Measurements from ENCODE around the gene GSTA2.
"Not testable (repeated sequence)": the region's sequence is repeated elsewhere in the genome, so short reads cannot be mapped to it uniquely, and the experiment has no call there.

The GSTA2 gene

DNA sequence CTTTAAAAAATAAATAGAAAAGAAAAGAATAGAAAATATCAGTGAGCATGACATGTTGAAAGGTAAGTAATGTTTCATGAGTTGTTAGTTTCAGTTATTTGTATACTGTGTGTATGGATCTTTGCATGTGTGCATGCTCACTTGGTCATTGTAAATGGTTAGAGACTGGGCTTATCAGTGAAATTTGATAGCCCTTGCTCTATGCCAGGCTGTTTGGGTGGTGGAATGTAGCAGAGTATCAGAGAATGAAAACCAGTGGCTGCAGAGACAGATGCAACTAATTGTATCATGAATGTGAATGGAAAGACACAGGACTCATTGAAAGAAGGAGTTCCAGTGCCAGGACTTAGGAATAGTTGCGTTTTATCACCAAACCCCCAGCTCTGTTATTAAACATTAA lies 4.2 kb downstream of the GSTA2 start:
- DNase-seq, result no peak

DNA sequence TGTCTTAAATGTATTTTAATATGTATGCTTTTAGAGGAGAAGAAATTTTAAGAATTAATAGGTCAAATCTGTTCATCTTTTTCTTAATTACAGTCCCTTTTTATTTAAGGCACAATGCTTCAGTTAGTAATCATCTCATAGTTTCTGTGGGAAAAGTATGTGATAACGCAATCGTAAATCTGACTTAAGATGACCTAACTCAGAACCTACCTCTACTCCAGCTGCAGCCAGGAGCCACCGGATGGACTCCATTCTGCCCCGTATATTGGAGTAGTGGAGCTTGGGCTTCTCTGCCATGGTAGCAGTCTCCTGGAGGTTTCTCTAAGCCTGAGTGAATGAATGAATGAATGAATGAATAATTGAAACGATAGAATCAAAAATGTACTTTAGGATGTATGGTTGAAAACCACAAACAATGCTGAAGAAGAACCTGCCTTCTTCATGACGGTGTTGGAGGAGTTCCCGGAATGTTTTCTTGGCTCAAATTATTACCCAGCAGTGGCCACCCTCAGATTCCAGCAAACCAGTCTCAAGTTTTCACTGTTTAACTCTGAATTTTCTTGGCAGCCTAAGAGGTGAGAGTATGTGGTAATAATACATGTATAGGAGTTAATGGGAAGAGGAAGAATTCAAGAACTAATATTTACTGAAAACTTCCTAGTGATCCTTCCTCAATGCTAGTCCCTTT lies 5.5 kb downstream of the GSTA2 start:
- not testable (repeated sequence) for DNase-seq

- DNase-seq, result no peak
Measured at GRCh38 chr6:52754443-52754842, 8.8 kb downstream of the GSTA2 start.

DNA sequence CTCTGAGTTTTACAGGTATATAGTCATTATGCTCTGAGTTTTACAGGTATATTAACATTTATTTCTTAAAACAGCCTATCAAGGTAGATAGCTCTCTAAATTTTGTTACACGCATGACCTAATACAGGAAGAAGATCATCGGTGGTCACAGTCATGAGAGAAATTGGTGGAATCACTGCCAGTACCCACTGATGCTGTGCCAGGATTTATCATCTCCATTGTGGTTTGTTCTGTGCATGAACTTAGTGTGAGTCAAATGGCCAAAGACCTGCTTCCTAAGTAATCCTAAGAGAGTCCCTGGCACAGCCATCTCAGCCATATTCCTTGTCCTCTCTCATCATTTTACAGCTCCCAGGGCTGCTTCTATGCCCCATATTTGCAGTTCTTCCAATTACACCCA lies 10.1 kb downstream of the GSTA2 start:
- not testable (repeated sequence) for DNase-seq

- no peak for DNase-seq
Measured at GRCh38 chr6:52752310-52752709, 11.0 kb downstream of the GSTA2 start.

DNA sequence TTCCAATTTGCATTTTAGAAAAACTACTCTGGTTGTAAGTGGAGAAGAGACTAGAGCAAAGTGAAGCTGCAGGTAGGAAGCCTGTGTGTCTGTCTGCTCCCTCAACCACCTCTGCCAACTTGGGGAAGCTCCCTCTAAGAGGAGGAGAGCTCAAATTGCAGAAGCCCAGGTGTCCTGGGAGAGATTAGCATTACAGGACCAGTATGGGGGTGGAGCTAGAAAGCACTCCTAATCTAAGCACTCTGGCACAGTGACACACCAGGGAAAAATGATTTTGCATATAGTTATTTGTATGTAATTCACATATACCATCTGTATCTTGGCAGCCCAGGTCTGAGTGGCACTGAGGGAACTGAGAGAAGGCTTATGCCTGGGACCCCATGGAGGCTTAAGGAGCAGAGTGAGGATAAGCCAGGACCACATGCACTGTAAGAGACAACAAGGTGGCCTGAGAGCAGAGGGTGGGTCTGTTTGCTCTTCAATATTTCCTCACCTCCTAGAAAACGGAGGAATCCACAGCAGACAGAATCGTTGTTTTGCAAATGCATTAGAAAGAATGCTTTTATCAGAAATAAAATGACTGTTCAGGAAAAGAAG lies 13.6 kb downstream of the GSTA2 start:
- DNase-seq, result no peak

- DNase-seq, result not testable (repeated sequence)
Measured at GRCh38 chr6:52747301-52747700, 16.0 kb downstream of the GSTA2 start.

- no peak for DNase-seq
Measured at GRCh38 chr6:52746213-52746612, 17.1 kb downstream of the GSTA2 start.

DNA sequence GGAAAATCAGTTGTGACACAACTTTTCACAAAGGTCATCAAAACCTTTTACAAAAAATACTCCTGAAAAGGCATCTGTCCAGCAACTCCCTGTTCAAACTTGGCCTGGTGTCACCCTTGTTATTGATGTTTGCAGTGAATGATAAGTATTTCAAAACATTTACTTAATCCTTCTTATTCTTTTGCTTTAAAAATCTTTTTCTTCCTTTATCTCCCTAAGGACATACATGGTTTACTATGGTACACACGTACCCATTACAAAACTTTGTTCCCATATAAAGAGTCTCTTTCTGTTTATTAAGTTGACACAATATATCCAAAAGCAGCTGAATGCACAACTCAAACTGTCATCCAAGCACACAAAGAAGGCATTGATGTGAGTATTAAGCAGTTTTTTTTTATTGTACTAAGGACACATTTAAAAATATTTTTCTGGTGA lies 17.5 kb downstream of the GSTA2 start:
- no peak for DNase-seq

DNA sequence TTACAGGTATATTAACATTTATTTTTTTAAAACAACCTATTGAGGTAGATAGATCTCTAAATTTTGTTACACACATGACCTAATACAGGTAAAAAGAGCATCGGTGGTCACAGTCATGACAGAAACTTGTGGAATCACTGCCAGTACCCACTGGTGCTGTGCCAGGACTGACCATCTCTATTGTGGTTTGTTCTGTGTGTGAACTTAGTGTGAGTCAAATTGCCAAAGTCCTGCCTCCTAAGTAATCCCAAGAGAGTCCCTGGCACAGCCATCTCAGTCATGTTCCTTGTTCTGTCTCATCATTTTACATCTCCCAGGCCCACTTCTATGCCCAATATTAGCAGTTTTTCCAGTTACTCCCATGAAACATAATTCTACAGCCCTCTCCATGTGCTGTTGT lies 21.4 kb downstream of the GSTA2 start:
- no peak for DNase-seq

GRCh38 chr6:52739627-52740026 lies 23.6 kb downstream of the GSTA2 start:
- DNase-seq, result no peak

- DNase-seq, result no peak
Measured at GRCh38 chr6:52739134-52739533, 24.1 kb downstream of the GSTA2 start.

- no peak for DNase-seq
Measured at GRCh38 chr6:52736145-52736544, 27.1 kb downstream of the GSTA2 start.

- no peak for DNase-seq
Measured at GRCh38 chr6:52735071-52735470, 28.2 kb downstream of the GSTA2 start.

DNA sequence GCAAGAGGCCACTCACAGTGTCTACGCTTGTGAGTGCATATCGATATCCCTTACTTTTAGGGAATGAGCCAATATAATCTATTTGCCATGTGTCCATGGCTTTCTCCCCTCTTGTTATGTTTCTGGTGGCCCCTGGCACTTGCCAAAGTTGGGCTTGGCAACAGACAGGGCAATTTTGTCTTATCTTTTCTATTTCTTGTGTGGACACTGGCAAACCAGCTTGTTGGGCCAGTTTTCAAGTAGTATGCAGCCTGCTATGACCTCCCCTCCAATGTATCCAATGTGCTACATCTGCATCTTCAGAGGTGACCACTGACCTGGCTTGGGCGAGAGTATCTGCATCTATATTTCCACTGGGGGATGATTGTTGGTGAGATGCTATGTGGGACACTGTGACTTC lies 29.2 kb downstream of the GSTA2 start:
- no peak for DNase-seq

DNA sequence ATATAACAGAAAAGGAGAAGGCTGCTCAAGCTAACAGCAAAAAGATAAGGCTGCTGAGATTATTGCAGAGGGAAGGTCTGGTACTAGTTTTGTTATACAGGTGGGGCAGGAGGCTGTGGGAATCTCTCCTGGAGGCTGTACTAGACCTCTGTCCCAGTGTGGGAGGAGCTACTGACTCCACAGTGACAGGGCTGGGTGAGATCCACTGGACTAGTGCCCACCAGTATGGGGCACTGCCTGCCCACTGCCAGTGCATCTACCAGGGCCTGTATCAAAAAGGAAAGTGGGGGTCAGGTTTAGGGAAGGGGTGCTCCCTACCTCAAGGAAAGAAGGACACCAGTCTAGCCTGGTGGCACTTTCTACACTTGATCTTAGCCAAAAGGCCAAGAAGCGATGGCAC lies 30.1 kb downstream of the GSTA2 start:
- DNase-seq, result no peak

DNA sequence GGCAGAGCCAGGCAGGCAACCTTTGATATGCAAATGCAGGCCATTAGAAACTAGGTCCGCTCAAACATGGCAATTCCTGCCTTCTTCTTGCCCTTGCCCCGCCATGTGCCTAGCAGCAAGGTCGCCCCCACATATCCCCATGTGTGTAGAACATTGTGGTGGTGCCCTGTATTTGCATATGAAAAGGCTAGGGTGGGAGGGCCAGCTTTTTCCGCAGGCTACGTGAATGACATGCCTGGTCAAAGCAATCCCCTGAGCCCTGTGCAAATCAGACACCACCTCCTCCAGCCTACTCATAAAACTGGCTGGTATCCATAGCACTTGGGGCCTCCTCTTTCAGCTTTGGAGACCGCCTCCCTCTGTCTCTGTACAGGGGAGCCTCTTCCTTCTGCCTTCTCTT lies 31.6 kb downstream of the GSTA2 start:
- DNase-seq, result no peak

DNA sequence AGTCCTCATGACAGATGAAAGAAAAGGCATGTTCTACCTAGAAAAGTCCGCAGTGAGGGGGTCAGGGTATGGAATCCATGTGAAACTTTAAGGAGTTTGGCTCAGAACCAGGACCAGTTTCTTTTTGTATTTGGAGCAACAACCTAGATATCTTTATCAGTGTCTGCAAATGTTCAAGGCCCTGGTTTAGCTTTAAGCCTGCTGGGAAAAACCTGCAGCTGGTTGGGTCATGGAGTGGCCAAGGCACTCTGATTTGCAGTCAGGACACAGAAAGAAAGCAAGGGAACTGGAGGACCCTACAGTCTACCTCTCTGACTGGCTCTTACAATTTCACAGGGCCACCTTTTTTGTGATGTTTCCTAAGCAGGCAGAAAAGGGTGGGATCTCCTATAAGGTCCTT lies 33.7 kb downstream of the GSTA2 start:
- DNase-seq, result no peak

GRCh38 chr6:52728394-52728793 lies 34.9 kb downstream of the GSTA2 start:
- no peak for DNase-seq

- no peak for DNase-seq
Measured at GRCh38 chr6:52727908-52728307, 35.4 kb downstream of the GSTA2 start.

DNA sequence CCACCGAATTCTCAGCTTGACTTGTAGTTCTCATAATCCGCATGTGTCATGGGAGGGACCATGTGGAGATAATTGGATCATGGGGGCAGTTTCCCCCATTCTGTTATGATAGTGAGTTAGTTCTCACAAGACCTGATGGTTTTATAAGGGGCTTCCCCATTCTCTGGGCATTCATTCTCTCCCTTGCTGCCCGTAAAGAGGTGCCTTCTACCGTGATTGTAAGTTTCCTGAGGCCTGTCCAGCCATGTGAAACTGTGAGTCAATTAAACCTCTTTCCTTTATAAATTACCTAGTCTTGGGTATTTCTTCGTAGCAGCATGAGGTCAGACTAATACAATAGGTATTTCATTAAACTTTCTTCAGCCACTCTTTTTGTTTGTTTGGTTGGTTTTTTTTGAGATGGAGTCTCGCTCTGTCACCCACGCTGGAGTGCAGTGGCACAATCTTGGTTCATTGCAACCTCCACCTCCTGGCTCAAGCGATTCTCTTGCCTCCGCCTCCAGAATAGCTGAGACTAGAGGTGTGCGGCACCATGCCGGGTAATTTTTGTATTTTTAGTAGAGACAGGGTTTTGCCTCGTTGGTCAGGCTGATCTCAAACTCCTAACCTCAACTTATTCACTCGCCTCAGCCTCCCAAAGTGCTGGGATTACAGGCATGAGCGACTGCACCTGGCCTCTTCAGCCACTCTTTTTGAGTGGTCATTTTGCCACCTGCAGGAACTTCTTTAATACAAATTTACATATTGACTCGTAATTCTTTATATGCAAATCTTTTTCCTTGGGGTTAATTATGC lies 36.3 kb downstream of the GSTA2 start:
- DNase-seq, result no peak

DNA sequence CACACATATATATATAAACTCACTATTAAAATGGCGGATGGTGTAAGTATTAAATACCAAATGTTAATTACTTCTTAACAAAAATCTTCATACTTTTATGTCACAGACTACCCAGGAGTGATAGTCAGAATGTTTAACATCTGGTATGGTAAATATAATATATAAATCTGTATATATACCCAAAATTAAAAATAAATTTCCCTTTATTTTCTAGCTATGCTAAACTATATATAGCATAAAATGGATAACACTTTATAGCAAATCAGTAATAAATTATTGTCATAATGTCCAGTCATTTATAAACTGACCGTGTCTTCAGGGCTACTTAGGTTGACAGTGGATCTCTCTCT lies 37.1 kb downstream of the GSTA2 start:
- no peak for DNase-seq

GRCh38 chr6:52725535-52726192 lies 37.6 kb downstream of the GSTA2 start:
- no peak for DNase-seq

GRCh38 chr6:52725143-52725534 lies 38.1 kb downstream of the GSTA2 start:
- no peak for DNase-seq
